ENCODE results near the gene ANKRD34C.

Gene ANKRD34C

DNA sequence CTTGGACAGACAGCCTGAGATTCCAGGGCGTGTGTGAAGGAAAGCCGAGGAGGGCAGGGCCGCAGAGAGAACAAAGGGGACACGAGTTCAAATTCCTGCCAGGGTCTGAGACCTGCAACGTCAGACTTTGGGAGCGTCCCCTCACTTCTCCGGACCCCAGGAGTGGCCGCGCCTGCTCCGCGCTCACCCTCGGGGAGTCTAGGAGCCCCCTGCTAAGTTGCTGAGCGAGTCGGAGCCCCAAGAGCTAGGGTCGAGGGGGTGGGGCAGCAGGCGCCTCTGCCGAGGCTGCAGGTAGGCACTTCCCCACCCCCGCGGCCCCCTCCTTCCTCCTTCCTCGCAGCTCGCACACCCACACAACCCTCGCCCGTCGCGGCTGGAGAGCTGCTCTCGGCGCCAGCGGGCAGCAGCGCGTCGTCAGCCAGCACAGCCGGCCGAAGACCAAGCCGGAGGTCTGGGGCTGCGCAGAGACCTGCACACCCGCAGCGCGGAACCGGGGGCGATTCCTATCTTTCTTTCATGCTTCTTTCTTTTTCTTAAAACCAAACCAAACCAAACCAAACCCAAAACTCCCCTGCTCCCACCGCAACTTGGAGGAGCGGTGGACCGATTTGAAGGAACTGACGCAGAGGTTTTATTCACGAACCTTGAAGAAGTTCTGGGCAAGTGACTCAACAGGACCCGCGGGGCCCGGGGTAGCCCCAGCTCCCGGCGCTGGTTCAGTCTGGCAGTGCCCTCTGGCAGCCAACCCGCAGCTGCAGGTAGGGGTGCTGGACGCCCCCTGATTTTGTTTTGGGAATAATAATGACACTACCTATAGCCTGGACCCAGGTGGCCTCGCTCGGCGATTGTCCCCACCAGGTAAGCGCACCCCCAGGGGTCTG, at the start of gene ANKRD34C:
TSS of gene ANKRD34C (plus strand) at position 352 of the 881 bp plus-strand sequence. CDS start 10,563 bp downstream, outside the sequence.
- peak in 4 of 56 donors; percentile 4 to 20 (median 6) for DNase-seq

GRCh38 chr15:79233236-79233635, 49.3 kb upstream of the ANKRD34C start:
- no peak for DNase-seq

GRCh38 chr15:79240036-79240435, 42.5 kb upstream of the ANKRD34C start:
- DNase-seq = no peak

DNA sequence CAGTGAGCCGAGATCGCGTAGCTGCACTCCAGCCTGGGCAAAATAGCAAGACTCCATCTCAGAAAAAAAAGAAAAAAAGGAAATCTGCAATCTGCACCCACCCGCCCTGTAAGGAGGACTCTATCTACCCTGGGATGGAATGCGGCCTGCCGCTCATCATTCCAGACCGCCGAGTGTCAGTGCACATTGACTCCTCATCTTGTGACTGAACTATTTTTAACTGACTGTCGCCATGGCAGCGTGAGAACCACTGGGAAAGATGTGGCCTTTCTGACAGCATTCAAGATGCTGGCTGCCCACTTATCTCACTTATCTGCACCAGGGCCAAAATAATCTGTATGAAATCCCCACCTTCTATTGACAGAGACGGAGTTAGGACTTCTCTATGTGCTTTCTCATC, 38.8 kb upstream of the ANKRD34C start:
- peak in 6 of 56 donors; percentile 3 to 24 (median 10) for DNase-seq

GRCh38 chr15:79244876-79245275, 37.6 kb upstream of the ANKRD34C start:
- no peak for DNase-seq

DNA sequence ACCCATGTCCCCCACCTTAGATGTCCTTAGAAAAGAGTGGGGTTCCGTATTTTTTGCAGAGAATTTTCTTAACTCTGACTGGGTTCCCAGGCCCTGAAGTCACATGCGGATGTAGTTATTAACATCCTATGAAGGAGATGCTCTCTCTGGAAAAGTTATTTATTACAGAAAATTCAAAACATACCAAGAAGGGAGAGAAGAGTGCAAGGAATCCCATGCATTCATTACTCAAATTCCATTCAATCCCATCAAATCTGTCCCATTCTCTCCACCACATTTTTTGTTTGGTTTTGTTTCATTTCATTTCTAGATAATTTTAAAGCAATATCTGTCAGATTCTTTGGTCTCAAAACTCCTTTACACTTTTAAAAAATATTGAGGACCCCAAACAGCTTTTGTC, 34.3 kb upstream of the ANKRD34C start:
- no peak for DNase-seq

GRCh38 chr15:79257454-79257853, 25.1 kb upstream of the ANKRD34C start:
- DNase-seq = no peak

GRCh38 chr15:79261836-79262235, 20.7 kb upstream of the ANKRD34C start:
- no peak for DNase-seq

DNA sequence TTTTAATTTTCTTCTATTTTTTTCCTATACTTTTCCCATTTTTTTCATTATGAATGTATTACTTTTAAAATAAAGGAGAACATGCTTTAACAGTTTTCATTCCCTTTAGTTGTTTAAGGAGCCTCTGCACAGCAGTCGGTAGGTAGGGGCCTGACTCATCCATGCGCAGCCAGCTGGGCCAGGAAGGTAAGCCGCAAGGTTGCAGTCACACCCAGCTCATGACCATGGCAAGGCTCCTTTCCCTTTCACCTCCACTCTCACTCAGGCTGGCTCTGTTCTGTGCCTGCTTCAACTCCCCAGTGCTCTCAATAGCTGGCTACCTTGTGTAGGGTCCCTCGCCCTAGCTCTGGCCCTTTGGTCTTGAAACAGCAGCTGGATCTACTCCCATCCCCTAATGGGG, 17.4 kb upstream of the ANKRD34C start:
- no peak for DNase-seq

- DNase-seq = peak in 2 of 56 donors; percentile 0 to 5
Observed at GRCh38 chr15:79265987-79266579, 16.4 kb upstream of the ANKRD34C start.

GRCh38 chr15:79283252-79284048, 928 bp downstream of the ANKRD34C start:
- DNase-seq = peak in 25 of 56 donors; percentile 5 to 58 (median 27)

- no peak for DNase-seq
Observed at GRCh38 chr15:79290642-79291275, 8.2 kb downstream of the ANKRD34C start.

- DNase-seq = no peak
Observed at GRCh38 chr15:79292011-79292410, 9.5 kb downstream of the ANKRD34C start.

DNA sequence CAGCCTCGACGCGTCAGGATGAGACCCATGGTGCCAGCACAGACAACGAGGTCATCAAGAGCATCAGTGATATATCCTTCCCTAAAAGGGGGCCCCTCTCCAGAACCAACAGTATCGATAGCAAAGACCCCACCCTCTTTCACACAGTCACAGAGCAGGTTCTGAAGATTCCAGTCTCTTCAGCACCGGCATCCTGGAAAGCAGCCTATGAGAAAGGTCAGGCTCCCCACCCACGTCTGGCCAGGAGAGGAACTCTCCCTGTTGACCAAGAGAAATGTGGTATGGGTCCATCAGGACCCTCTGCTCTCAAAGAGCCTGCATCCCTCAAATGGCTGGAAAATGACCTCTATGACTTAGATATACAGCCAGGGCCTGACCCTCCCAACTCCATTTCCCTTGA, 11.6 kb downstream of the ANKRD34C start:
- no peak for DNase-seq

DNA sequence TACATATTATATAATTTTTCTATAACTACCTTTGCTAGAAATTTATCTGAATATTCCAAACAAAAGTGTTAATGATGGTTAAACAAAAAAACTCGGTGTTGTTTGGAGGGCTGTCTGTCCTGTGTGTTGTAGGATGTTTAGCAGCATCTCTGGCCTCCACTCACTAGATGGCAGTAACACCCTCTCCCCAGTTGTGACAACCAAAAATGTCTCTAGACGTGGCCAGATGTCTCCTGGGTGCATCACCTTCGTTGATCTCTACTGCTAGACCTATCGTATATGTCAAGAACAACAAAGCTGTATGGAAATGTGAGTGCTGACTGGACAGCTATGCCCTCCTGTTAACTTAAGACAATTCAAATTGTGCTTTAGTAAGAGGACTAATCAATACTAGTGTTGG, 14.1 kb downstream of the ANKRD34C start:
- DNase-seq = no peak

DNA sequence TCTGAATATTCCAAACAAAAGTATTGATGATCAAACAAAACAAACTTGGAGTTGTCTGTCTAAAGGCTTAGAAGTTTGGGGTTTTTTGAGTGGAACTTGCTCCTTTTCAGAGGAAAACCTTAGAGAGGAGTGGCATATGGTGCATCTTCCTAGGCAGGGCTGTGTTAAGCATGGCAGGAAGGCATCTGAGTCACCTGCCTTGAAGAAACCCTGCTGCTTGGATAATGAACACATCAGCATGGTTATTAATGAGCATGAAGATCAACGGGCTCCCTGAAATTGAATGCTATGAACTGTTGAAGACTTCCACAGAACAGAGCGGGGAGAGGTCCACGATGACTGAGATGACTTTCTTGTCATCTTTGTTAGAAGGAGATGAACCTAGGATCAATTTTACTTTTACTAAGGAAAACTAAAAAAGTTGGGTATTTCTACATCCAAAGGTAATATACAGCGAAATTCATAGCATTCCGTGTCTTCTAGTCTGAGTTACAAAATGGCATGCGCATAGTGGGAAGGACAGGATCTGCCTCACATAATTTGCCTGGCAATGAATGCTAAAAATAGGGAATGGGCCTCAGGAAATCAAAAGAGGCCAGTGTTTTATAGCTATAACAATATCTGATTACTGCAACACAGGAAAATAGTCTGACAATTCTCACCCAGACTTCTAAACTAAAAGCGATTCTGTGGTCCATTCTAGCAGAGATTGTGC, 16.8 kb downstream of the ANKRD34C start:
- DNase-seq = no peak

GRCh38 chr15:79299841-79300235, 17.3 kb downstream of the ANKRD34C start:
- DNase-seq = no peak

- DNase-seq = no peak
Observed at GRCh38 chr15:79307251-79307650, 24.7 kb downstream of the ANKRD34C start.

GRCh38 chr15:79308874-79309273, 26.4 kb downstream of the ANKRD34C start:
- DNase-seq = no peak

- peak in 3 of 56 donors; percentile 43 to 55 (median 44) for DNase-seq
Observed at GRCh38 chr15:79310612-79310984, 28.1 kb downstream of the ANKRD34C start.
